GM23338 (cell line): ENCODE data around the gene SPATA33. TPM values are rescaled to one million over a fixed set of nuclear protein-coding genes. Genes with fewer than 3 reads are reported as not detected.

ENCODE experiments used
- ATAC-seq: fragments of 200-7000 bp; cut with Tn5 transposase; 3 replicates; pipeline ENCODE4 v1.9.1; 2020
- DNase-seq: peaks from one replicate; pipeline ENCODE4 v3.0.0-alpha.2; 2015; ENCODE audit warnings: low spot score
- H2AFZ ChIP-seq: fragments of 200-600 bp; sonication (generic); 2 replicates; pipeline ENCODE4 v1.8.0; 2016; ENCODE audit warnings: antibody characterized with exemption, mild to moderate bottlenecking, moderate library complexity
- H3F3A ChIP-seq: fragments of 200-600 bp; sonication (generic); replicated peaks from 2 replicates; pipeline ENCODE4 v1.8.0; 2017; ENCODE audit warnings: antibody characterized with exemption, mixed run types, low read depth
- H3K27ac ChIP-seq: fragments of 200-600 bp; sonication (generic); 2 replicates; pipeline ENCODE4 v1.6.1; 2016; ENCODE audit warnings: low read depth
- H3K27me3 ChIP-seq: fragments of 200-600 bp; sonication (generic); 2 replicates; pipeline ENCODE4 v1.8.0; 2016; ENCODE audit warnings: mild to moderate bottlenecking, mixed run types, moderate library complexity; ENCODE audit not compliant: insufficient read depth
- H3K36me3 ChIP-seq: fragments of 200-600 bp; sonication (generic); 2 replicates; pipeline ENCODE4 v1.8.0; 2016; ENCODE audit warnings: mild to moderate bottlenecking; ENCODE audit not compliant: insufficient read depth
- H3K4me1 ChIP-seq: fragments of 200-600 bp; sonication (generic); 2 replicates; pipeline ENCODE4 v1.8.0; 2016; ENCODE audit warnings: mild to moderate bottlenecking, moderate library complexity; ENCODE audit not compliant: insufficient read depth
- H3K4me2 ChIP-seq: fragments of 200-600 bp; sonication (generic); 2 replicates; pipeline ENCODE4 v1.7.1; 2017; ENCODE audit warnings: mixed run types
- H3K4me3 ChIP-seq: fragments of 200-600 bp; sonication (generic); 2 replicates; pipeline ENCODE4 v1.6.1; 2016; ENCODE audit warnings: mixed run types
- H3K79me2 ChIP-seq: fragments of 200-600 bp; sonication (generic); replicated peaks from 2 replicates; pipeline ENCODE4 v1.8.0; 2017; ENCODE audit warnings: mild to moderate bottlenecking; ENCODE audit not compliant: insufficient read depth
- H3K9me2 ChIP-seq: fragments of 200-600 bp; sonication (generic); 2 replicates; pipeline ENCODE4 v1.8.0; 2017; ENCODE audit not compliant: insufficient read depth
- H4K20me1 ChIP-seq: fragments of 200-600 bp; sonication (generic); replicated peaks from 2 replicates; pipeline ENCODE4 v1.8.0; 2017; ENCODE audit warnings: mild to moderate bottlenecking; ENCODE audit not compliant: insufficient read depth
- H3K27ac Mint-ChIP-seq: 2 replicates; pipeline ENCODE4 v1.8.0; 2020; ENCODE audit warnings: inconsistent platforms, mild to moderate bottlenecking, moderate library complexity, mixed read lengths
- H3K27me3 Mint-ChIP-seq: 3 replicates; pipeline ENCODE4 v1.8.0; 2022; ENCODE audit warnings: low read depth, mild to moderate bottlenecking, moderate library complexity, mixed read lengths, inconsistent platforms; ENCODE audit not compliant: insufficient read depth, poor library complexity
- H3K36me3 Mint-ChIP-seq: 3 replicates; pipeline ENCODE4 v1.8.0; 2021; ENCODE audit warnings: low read depth, mild to moderate bottlenecking, inconsistent platforms, moderate library complexity, mixed read lengths
- H3K4me1 Mint-ChIP-seq: 3 replicates; pipeline ENCODE4 v1.8.0; 2020; ENCODE audit warnings: mild to moderate bottlenecking, inconsistent platforms, mixed read lengths
- H3K4me3 Mint-ChIP-seq: 3 replicates; pipeline ENCODE4 v1.8.0; 2021; ENCODE audit warnings: moderate library complexity, mild to moderate bottlenecking, inconsistent platforms, mixed read lengths
- H3K9me3 Mint-ChIP-seq: 3 replicates; pipeline ENCODE4 v1.8.0; 2020; ENCODE audit warnings: moderate library complexity, mild to moderate bottlenecking, inconsistent platforms, mixed read lengths
- CTCF ChIP-seq, 2 experiments: fragments of 200-600 bp in 1 of 2; sonication (generic) in 1 of 2; conservative IDR thresholded peaks; 2 replicates each; pipeline versions ENCODE4 v1.5.1 to v1.6.1; 2016 to 2017; ENCODE audit warnings: antibody characterized with exemption in 2 of 2, low read depth in 2 of 2, mild to moderate bottlenecking in 2 of 2, moderate library complexity in 1 of 2
- ETS1 ChIP-seq: IDR thresholded peaks from 2 replicates; pipeline ENCODE4 v1.6.1; 2016; ENCODE audit warnings: antibody characterized with exemption
- EZH2 ChIP-seq: fragments of 200-600 bp; sonication (generic); IDR thresholded peaks from one replicate; pipeline ENCODE4 v1.8.0; 2017; ENCODE audit warnings: antibody characterized with exemption, mild to moderate bottlenecking, low read depth; ENCODE audit not compliant: unreplicated experiment
- EZH2phosphoT487 ChIP-seq: fragments of 200-600 bp; sonication (generic); IDR thresholded peaks from one replicate; pipeline ENCODE4 v1.8.1; 2018; ENCODE audit warnings: antibody characterized with exemption; ENCODE audit not compliant: unreplicated experiment
- JUNB ChIP-seq: IDR thresholded peaks from one replicate; pipeline ENCODE4 v1.6.1; 2016; ENCODE audit warnings: antibody characterized with exemption; ENCODE audit not compliant: unreplicated experiment
- NANOG ChIP-seq: IDR thresholded peaks from 2 replicates; pipeline ENCODE4 v1.6.1; 2016; ENCODE audit warnings: antibody characterized with exemption, borderline replicate concordance
- POLR2AphosphoS5 ChIP-seq: IDR thresholded peaks from 2 replicates; pipeline ENCODE4 v1.6.1; 2016; ENCODE audit warnings: antibody characterized with exemption, low read depth
- STAT1 ChIP-seq: IDR thresholded peaks from one replicate; pipeline ENCODE4 v1.6.1; 2016; ENCODE audit warnings: antibody characterized with exemption; ENCODE audit not compliant: unreplicated experiment
- ZNF114 ChIP-seq: fragments of 250-450 bp; sonication (Bioruptor Pico); IDR thresholded peaks from 2 replicates; pipeline ENCODE4 v1.5.0; 2020; ENCODE audit warnings: mild to moderate bottlenecking, moderate library complexity
- ZNF331 ChIP-seq: fragments of 250-450 bp; sonication (Bioruptor Pico); IDR thresholded peaks from 2 replicates; pipeline ENCODE4 v1.5.0; 2020; ENCODE audit warnings: low read depth, mild to moderate bottlenecking, moderate library complexity
- ZNF462 ChIP-seq: fragments of 250-450 bp; sonication (Bioruptor Pico); IDR thresholded peaks from 2 replicates; pipeline ENCODE4 v1.5.0; 2020; ENCODE audit warnings: mild to moderate bottlenecking, moderate library complexity
- polyA plus RNA-seq: library from polyadenylated mRNA; unstranded; fragments of >200 nt; fragmentation: Nextera tagmentation; extraction: Ambion mirVana; gene quantifications from 2 replicates; pipeline ENCODE4 v1.2.1, GENCODE V29; 2016
- total RNA-seq: library from RNA; depleted of rRNA; stranded (reverse); fragments of >200 nt; shearing (Covaris generic); gene quantifications from 2 replicates; pipeline ENCODE4 v1.2.3, GENCODE V29; 2014

SPATA33 gene
- total and polyA plus RNA-seq, 2 experiments from 2014 or later, result 5.8 to 17.4 TPM

GRCh38 chr16:89642574-89642973, 15.1 kb upstream of the SPATA33 start (continued):
- TF ChIP-seq ZNF462 (CRISPR knock-in tag) (no peak), ZNF331 (CRISPR knock-in tag) (no peak), STAT1 (no peak), NANOG (no peak), JUNB (no peak), EZH2 (no peak), EZH2phosphoT487 (no peak), POLR2AphosphoS5 (no peak)

GRCh38 chr16:89643769-89644300, 13.8 kb upstream of the SPATA33 start:
- TF ChIP-seq ZNF114 (CRISPR knock-in tag), result no peak
- no peak for TF ChIP-seq NANOG
- no peak for TF ChIP-seq ETS1
- TF ChIP-seq CTCF (conservative IDR thresholded peaks at IDR 0.05; ENCODE audit: low read depth in 2 of 2), result no peak
- TF ChIP-seq EZH2phosphoT487, result no peak
- no peak for TF ChIP-seq POLR2AphosphoS5
- TF ChIP-seq JUNB, result no peak
- H3K4me2 ChIP-seq, result no peak overlapping the region
- H3K4me3 Mint-ChIP-seq, result no peak overlapping the region
- H3K27ac Mint-ChIP-seq, result no peak overlapping the region
- H3K9me2 ChIP-seq, result no peaks in the 10 kb centered on the region
- ATAC-seq, result no peak
- H3F3A ChIP-seq, result peaks cover 4% of the 10 kb centered on the region; the same call in 1 of the 2 replicates
- H3K9me3 Mint-ChIP-seq, result no peaks in the 10 kb centered on the region; the same call in 2 of the 3 replicates
- peaks cover 10% of the 10 kb centered on the region for H3K27me3 Mint-ChIP-seq
- H4K20me1 ChIP-seq, result 0 out of 2 replicates have a peak, but pooled peaks cover 3% of the 10 kb centered on the region
- DNase-seq, result no peak
- no peak overlapping the region for H2AFZ ChIP-seq
- no peaks in the 10 kb centered on the region for H3K36me3 ChIP-seq
- no peaks in the 10 kb centered on the region for H3K4me1 ChIP-seq
- H3K79me2 ChIP-seq, result no peaks in the 10 kb centered on the region
- no peaks in the 10 kb centered on the region for H3K27me3 ChIP-seq
- H3K4me1 Mint-ChIP-seq, result peaks cover 6% of the 10 kb centered on the region; the same call in 2 of the 3 replicates
- H3K36me3 Mint-ChIP-seq, result peaks cover 20% of the 10 kb centered on the region
- H3K27ac ChIP-seq, result no peak overlapping the region
- no peak overlapping the region for H3K4me3 ChIP-seq
